Brain microvascular endothelial cell (primary cell): ENCODE data around the gene SERTM1.

Experiments used
- DNase-seq: peaks from one replicate; pipeline ENCODE4 v3.0.0-alpha.2; 2020
- H3K27ac ChIP-seq: fragments of 250-450 bp; sonication (Bioruptor Pico); 2 replicates; pipeline ENCODE4 v1.5.1; 2020; ENCODE audit warnings: mild to moderate bottlenecking, moderate library complexity
- H3K27me3 ChIP-seq: fragments of 250-450 bp; sonication (Bioruptor Pico); replicated peaks from 2 replicates; pipeline ENCODE4 v1.5.1; 2020; ENCODE audit warnings: mild to moderate bottlenecking
- H3K36me3 ChIP-seq: fragments of 250-450 bp; sonication (Bioruptor Pico); replicated peaks from 2 replicates; pipeline ENCODE4 v1.5.1; 2020; ENCODE audit warnings: mild to moderate bottlenecking
- H3K4me3 ChIP-seq: 2 replicates; pipeline ENCODE4 v1.5.1; 2011; ENCODE audit warnings: low read depth, mild to moderate bottlenecking, control low read depth, low read length, moderate library complexity
- in situ Hi-C: cut with HindIII; loops from 2 replicates; pipeline ENCODE4 v1.10.0; 2017; ENCODE audit warnings: low sequenced_read_pairs, low pct_ligation_motif_present
- TF ChIP-seq, protein P1 (sequence below): IDR thresholded peaks from 2 replicates; pipeline ENCODE4 v1.5.1; 2011; ENCODE audit warnings: low read depth, mild to moderate bottlenecking, moderate library complexity, low read length, control low read depth, inconsistent platforms; ENCODE audit errors: missing control alignments

SERTM1 gene

DNA sequence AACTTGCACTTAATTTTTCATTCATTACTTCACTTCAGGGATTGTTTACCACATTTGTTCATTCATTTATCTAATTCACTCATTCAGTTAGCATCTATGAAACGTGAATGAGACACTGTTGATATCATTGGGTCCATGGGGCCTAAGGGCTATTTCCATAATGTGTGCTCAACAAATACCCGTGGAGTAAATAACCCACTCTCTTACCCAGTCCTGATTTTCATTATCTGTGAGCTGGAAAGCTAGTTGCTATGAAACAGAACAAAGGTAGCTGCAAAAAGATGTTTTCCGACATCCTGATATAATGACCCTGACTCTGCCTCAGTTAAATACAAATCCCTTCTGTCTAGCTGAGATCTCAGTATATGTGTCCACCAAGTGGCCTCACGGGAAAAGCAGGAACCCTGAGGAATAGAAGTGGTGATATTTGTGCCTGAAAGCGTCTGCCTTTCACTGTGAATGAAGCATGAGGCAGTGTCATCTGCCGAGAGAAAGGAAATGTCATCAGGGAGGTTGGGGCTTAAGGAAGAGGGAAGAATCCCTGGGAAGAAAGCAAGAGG lies 63.8 kb downstream of the SERTM1 start:
- in situ Hi-C loops, result no loop called here
- no peak overlapping the region for H3K27ac ChIP-seq
- no peaks in the 10 kb centered on the region for H3K36me3 ChIP-seq
- H3K27me3 ChIP-seq, result no peaks in the 10 kb centered on the region
- DNase-seq, result no peak
- TF ChIP-seq, protein P1, sequence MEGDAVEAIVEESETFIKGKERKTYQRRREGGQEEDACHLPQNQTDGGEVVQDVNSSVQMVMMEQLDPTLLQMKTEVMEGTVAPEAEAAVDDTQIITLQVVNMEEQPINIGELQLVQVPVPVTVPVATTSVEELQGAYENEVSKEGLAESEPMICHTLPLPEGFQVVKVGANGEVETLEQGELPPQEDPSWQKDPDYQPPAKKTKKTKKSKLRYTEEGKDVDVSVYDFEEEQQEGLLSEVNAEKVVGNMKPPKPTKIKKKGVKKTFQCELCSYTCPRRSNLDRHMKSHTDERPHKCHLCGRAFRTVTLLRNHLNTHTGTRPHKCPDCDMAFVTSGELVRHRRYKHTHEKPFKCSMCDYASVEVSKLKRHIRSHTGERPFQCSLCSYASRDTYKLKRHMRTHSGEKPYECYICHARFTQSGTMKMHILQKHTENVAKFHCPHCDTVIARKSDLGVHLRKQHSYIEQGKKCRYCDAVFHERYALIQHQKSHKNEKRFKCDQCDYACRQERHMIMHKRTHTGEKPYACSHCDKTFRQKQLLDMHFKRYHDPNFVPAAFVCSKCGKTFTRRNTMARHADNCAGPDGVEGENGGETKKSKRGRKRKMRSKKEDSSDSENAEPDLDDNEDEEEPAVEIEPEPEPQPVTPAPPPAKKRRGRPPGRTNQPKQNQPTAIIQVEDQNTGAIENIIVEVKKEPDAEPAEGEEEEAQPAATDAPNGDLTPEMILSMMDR, result no peak
- H3K4me3 ChIP-seq, result no peak overlapping the region

GRCh38 chr13:36745436-36745835 lies 71.6 kb downstream of the SERTM1 start:
- Histone ChIP-seq H3K27me3 (no peaks in the 10 kb centered on the region), H3K36me3 (no peaks in the 10 kb centered on the region), H3K27ac (no peak overlapping the region), H3K4me3 (no peak overlapping the region)
- DNase-seq, result no peak
- in situ Hi-C loops, result no loop called here
- TF ChIP-seq, protein P1, result no peak

- TF ChIP-seq, protein P1, result no peak
- in situ Hi-C loops, result no loop called here
- H3K4me3 ChIP-seq, result no peak overlapping the region
- no peak overlapping the region for H3K27ac ChIP-seq
- H3K27me3 ChIP-seq, result no peaks in the 10 kb centered on the region
- no peak for DNase-seq
- H3K36me3 ChIP-seq, result no peaks in the 10 kb centered on the region
These were observed 72.2 kb downstream of the SERTM1 start for GRCh38 chr13:36746051-36746450.
